H1 (cell line): ENCODE results near the gene PDPK1. TPM values are rescaled to one million over a fixed set of nuclear protein-coding genes. Genes with fewer than 3 reads are reported as not detected.

Experiments used
- CTCF ChIA-PET: fragments of 300-600 bp; sonication (Branson Sonifier 250); formaldehyde crosslinking; loops from one replicate; lab custom pipeline; 2021; ENCODE audit not compliant: partially characterized antibody; lab: Charles Lee
- POLR2A ChIA-PET: fragments of 300-600 bp; sonication (Branson Sonifier 250); formaldehyde crosslinking; loops from one replicate; lab custom pipeline; 2021; ENCODE audit warnings: inconsistent platforms; ENCODE audit not compliant: partially characterized antibody; lab: Charles Lee
- DNase-seq, 2 experiments: peaks; one replicate each; pipeline versions ENCODE4 v3.0.0 to v3.0.0-alpha.2; 2010 to 2022; ENCODE audit warnings: low spot score in 2 of 2, low read depth in 1 of 2, mixed read lengths in 1 of 2
- FAIRE-seq: peaks from 2 replicates; lab custom pipeline; 2011; peaks lifted over from hg19 to GRCh38; lab: Jason Lieb, UNC
- H2AFZ ChIP-seq: 2 replicates; pipeline ENCODE4 v1.8.1; 2012; ENCODE audit warnings: low read length, inconsistent platforms
- H2AK5ac ChIP-seq: 2 replicates; pipeline ENCODE4 v1.6.1; 2013; ENCODE audit warnings: low read depth, low read length
- H2BK120ac ChIP-seq: replicated peaks from 2 replicates; pipeline ENCODE3; 2013; ENCODE audit warnings: low read depth, low read length, inconsistent platforms
- H2BK12ac ChIP-seq: 2 replicates; pipeline ENCODE4 v1.6.1; 2013; ENCODE audit warnings: low read depth, low read length
- H2BK15ac ChIP-seq: 2 replicates; pipeline ENCODE4 v1.6.1; 2013; ENCODE audit warnings: low read length
- H2BK20ac ChIP-seq: 2 replicates; pipeline ENCODE4 v1.6.1; 2013; ENCODE audit warnings: low read length
- H2BK5ac ChIP-seq: 2 replicates; pipeline ENCODE4 v1.6.1; 2013; ENCODE audit warnings: low read depth, low read length
- H3K14ac ChIP-seq: 2 replicates; pipeline ENCODE4 v1.6.1; 2013; ENCODE audit warnings: inconsistent platforms; ENCODE audit not compliant: insufficient read length
- H3K18ac ChIP-seq: 2 replicates; pipeline ENCODE4 v1.6.1; 2013; ENCODE audit warnings: low read length; ENCODE audit errors: extremely low read depth
- H3K23ac ChIP-seq: 2 replicates; pipeline ENCODE4 v1.6.1; 2013; ENCODE audit warnings: inconsistent platforms; ENCODE audit not compliant: insufficient read length
- H3K23me2 ChIP-seq: 2 replicates; pipeline ENCODE4 v1.6.1; 2013; ENCODE audit warnings: low read depth, low read length
- H3K27ac ChIP-seq: 2 replicates; pipeline ENCODE4 v1.6.1; 2011; ENCODE audit warnings: low read depth, low read length, inconsistent platforms
- H3K27me3 ChIP-seq, 4 experiments: replicated peaks in 1 of 4; 1 replicate in 1 of 4; 2 replicates in 3 of 4; pipeline versions ENCODE4 v1.6.1 to v1.8.1; 2011 to 2013; ENCODE audit warnings: low read length in 3 of 4, mild to moderate bottlenecking in 3 of 4, inconsistent platforms in 2 of 4, mixed read lengths in 2 of 4, moderate library complexity in 1 of 4; ENCODE audit not compliant: control insufficient read depth in 3 of 4, insufficient read depth in 3 of 4; ENCODE audit errors: extremely low read depth in 1 of 4
- H3K36me3 ChIP-seq, 4 experiments: 2 replicates each; pipeline versions ENCODE4 v1.6.1 to v1.8.1; 2011 to 2013; ENCODE audit warnings: mild to moderate bottlenecking in 4 of 4, low read length in 3 of 4, moderate library complexity in 2 of 4, control low read depth in 1 of 4, inconsistent platforms in 1 of 4; ENCODE audit not compliant: insufficient read depth in 4 of 4, control insufficient read depth in 2 of 4
- H3K4ac ChIP-seq: replicated peaks from 2 replicates; pipeline ENCODE3; 2013; ENCODE audit warnings: low read length, low read depth, mixed read lengths, inconsistent platforms; ENCODE audit not compliant: insufficient read length
- H3K4me1 ChIP-seq, 4 experiments: replicated peaks in 1 of 4; 1 replicate in 1 of 4; 2 replicates in 3 of 4; pipeline versions ENCODE4 v1.6.1 to v1.8.1; 2011 to 2013; ENCODE audit warnings: low read length in 3 of 4, inconsistent platforms in 2 of 4, mixed read lengths in 1 of 4; ENCODE audit not compliant: insufficient read depth in 4 of 4, control insufficient read depth in 3 of 4
- H3K4me2 ChIP-seq, 2 experiments: 2 replicates each; pipeline versions ENCODE4 v1.6.1 to v1.8.1; 2011 to 2013; ENCODE audit warnings: low read depth in 2 of 2, low read length in 2 of 2, control low read depth in 1 of 2, inconsistent platforms in 1 of 2, mild to moderate bottlenecking in 1 of 2; ENCODE audit not compliant: insufficient read depth in 1 of 2
- H3K4me3 ChIP-seq, 4 experiments: fragments of 200-600, 300-600 bp in 1 of 4; sonication (generic), shearing (Covaris generic), sonication (Bioruptor Twin) in 1 of 4; 2 replicates each; pipeline versions ENCODE4 v1.5.1 to v1.8.1; 2011 to 2016; ENCODE audit warnings: low read length in 4 of 4, low read depth in 3 of 4, control low read depth in 2 of 4, inconsistent platforms in 2 of 4, mild to moderate bottlenecking in 2 of 4, mixed read lengths in 1 of 4, moderate library complexity in 1 of 4; ENCODE audit not compliant: insufficient read depth in 2 of 4; ENCODE audit errors: extremely low read depth in 1 of 4
- H3K56ac ChIP-seq: replicated peaks from 2 replicates; pipeline ENCODE3; 2013; ENCODE audit warnings: low read depth, mild to moderate bottlenecking, mixed read lengths, low read length, inconsistent platforms; ENCODE audit not compliant: insufficient read length
- H3K79me1 ChIP-seq: 2 replicates; pipeline ENCODE4 v1.6.1; 2013; ENCODE audit warnings: low read depth, low read length, control low read depth
- H3K79me2 ChIP-seq, 2 experiments: 2 replicates each; pipeline versions ENCODE4 v1.6.1 to v1.8.1; 2012 to 2013; ENCODE audit warnings: low read length in 2 of 2, mild to moderate bottlenecking in 2 of 2, inconsistent platforms in 1 of 2; ENCODE audit not compliant: insufficient read depth in 2 of 2, control insufficient read depth in 1 of 2
- H3K9ac ChIP-seq, 4 experiments: replicated peaks in 1 of 4; 1 replicate in 1 of 4; 2 replicates in 3 of 4; pipeline versions ENCODE4 v1.6.1 to v1.8.1; 2011 to 2013; ENCODE audit warnings: low read depth in 3 of 4, low read length in 3 of 4, control low read depth in 2 of 4, mild to moderate bottlenecking in 2 of 4, moderate library complexity in 2 of 4, inconsistent platforms in 1 of 4; ENCODE audit errors: extremely low read depth in 1 of 4
- H3K9me3 ChIP-seq, 2 experiments: 2 replicates each; pipeline versions ENCODE4 v1.6.1 to v1.8.1; 2012 to 2013; ENCODE audit warnings: mild to moderate bottlenecking in 2 of 2, moderate library complexity in 2 of 2, control low read depth in 1 of 2, inconsistent platforms in 1 of 2, low read depth in 1 of 2, low read length in 1 of 2, mixed read lengths in 1 of 2; ENCODE audit not compliant: insufficient read depth in 2 of 2
- H4K20me1 ChIP-seq, 2 experiments: replicated peaks in 1 of 2; 2 replicates each; pipeline versions ENCODE3 to v1.8.1; 2011 to 2013; ENCODE audit warnings: inconsistent platforms in 2 of 2, low read length in 2 of 2, mild to moderate bottlenecking in 1 of 2; ENCODE audit not compliant: insufficient read depth in 2 of 2, control insufficient read depth in 1 of 2
- H4K5ac ChIP-seq: 2 replicates; pipeline ENCODE4 v1.6.1; 2013; ENCODE audit warnings: low read length, low read depth, mixed read lengths, inconsistent platforms; ENCODE audit not compliant: insufficient read length
- H4K8ac ChIP-seq: 2 replicates; pipeline ENCODE4 v1.8.0; 2013; ENCODE audit warnings: mild to moderate bottlenecking, moderate library complexity, low read length, inconsistent platforms; ENCODE audit not compliant: insufficient read depth; ENCODE audit errors: extremely low read depth
- H4K91ac ChIP-seq: replicated peaks from 2 replicates; pipeline ENCODE3; 2013; ENCODE audit warnings: low read length, mixed read lengths, inconsistent platforms; ENCODE audit not compliant: insufficient read length
- CEBPB ChIP-seq: IDR thresholded peaks from 2 replicates; pipeline ENCODE4 v1.6.1; 2012; ENCODE audit warnings: low read depth, low read length
- RXRA ChIP-seq: IDR thresholded peaks from 2 replicates; pipeline ENCODE4 v1.6.1; 2011; ENCODE audit warnings: low read depth, mild to moderate bottlenecking, low read length, moderate library complexity; ENCODE audit not compliant: insufficient read depth
- WGBS, 2 experiments: shearing (Covaris generic) in 1 of 2; methylation state at CpG; one replicate each; pipeline versions ENCODE4 v1.1.6 to v1.1.7; 2013 to 2015; ENCODE audit warnings: low lambda C conversion rate in 2 of 2, mixed read lengths in 2 of 2, inconsistent platforms in 1 of 2, low coverage in 1 of 2, missing lambda C conversion rate in 1 of 2; ENCODE audit not compliant: insufficient replicate concordance in 2 of 2, insufficient coverage in 1 of 2, insufficient read length in 1 of 2; ENCODE audit errors: extremely low coverage in 1 of 2, missing lambda C conversion rate in 1 of 2; 5-methylcytosine and 5-hydroxymethylcytosine counted together
- polyA plus RNA-seq, 7 experiments: library from polyadenylated mRNA; depleted of rRNA in 3 of 7; stranded (reverse) in 5 of 7; unstranded in 2 of 7; fragments of >200 nt in 5 of 7; fragments of 200-250 nt in 2 of 7; gene quantifications; 1 replicate in 5 of 7; 2 replicates in 1 of 7; 4 replicates in 1 of 7; pipeline versions ENCODE4 v1.2.1 to v1.2.3, GENCODE V29; 2011 to 2013; ENCODE audit warnings: missing spikeins in 2 of 7, mixed read lengths in 2 of 7
- total RNA-seq: library from RNA; stranded (reverse); fragmentation: NEBNext Ultra II Directional; extraction: Animal tissue kit (Norgen Biotek cat#: 25700); gene quantifications from 2 replicates; pipeline ENCODE4 v1.2.1, GENCODE V29; 2021

The PDPK1 gene
- total and polyA plus RNA-seq, 2 of the 8 experiments (the other 6 are each of a cell fraction or from before 2014, with no cell fraction given) = 17.1 to 27.8 TPM

DNA sequence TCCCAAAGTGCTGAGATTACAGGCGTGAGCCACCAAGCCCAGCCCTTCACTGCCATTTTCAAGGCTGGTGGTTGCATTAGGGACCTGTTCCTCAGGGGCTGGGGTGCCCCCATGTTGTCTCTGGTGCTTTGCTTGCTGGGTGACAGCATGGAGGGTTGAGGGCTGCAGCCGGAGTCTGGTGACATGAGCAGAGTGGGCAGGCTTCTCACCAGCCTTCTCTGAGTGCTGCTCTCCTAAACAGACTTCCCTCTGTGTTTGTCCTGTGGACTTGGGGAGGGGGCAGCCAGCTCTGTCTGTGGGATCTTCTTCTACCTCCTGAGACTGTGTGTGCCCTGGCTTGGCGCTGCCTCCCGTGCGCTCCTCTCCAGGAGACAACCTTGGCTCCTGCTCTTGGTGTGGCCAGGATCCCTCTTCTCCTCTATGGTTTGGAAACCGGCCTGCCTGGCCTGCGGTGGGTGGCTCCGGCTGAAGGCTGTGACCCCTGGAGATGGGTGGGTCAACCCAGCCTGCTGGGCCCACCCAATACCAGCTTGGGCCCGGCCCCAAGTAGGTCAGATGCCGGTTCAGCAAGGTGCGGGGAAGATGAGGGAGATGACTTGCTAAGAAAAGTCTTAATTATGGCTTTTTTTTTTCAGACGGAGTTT is 72.1 kb downstream of the PDPK1 start:
- ChIA-PET CTCF (no interaction called here), POLR2A (no interaction called here)
- Histone ChIP-seq H3K27ac (no peak overlapping the region), H2AK5ac (no peak overlapping the region), H3K9me3 (no peaks in the 10 kb centered on the region), H2BK5ac (no peak overlapping the region), H3K36me3 (peaks cover 7 to 21% (median 13%) of the 10 kb centered on the region in 4 experiments), H4K5ac (no peak overlapping the region), H3K56ac (no peak overlapping the region), H3K4me2 (no peak overlapping the region), H3K4ac (no peak overlapping the region), H2BK120ac (no peak overlapping the region), H2BK12ac (no peak overlapping the region), H3K79me2 (peaks cover 0 to 31% of the 10 kb centered on the region in 2 experiments; a peak in 3 of 4 replicates), H3K23ac (no peak overlapping the region), H4K91ac (no peak overlapping the region), H2BK20ac (no peak overlapping the region), H3K18ac (no peak overlapping the region), H3K9ac (no peak overlapping the region), H3K4me1 (peaks cover 0 to 2% (median 0%) of the 10 kb centered on the region in 4 experiments; a peak in 1 of 7 replicates), H4K8ac (no peak overlapping the region), H3K23me2 (no peaks in the 10 kb centered on the region), H3K4me3 (no peak overlapping the region), H3K79me1 (peaks cover 6% of the 10 kb centered on the region; the same call in 1 of the 2 replicates), H3K14ac (no peak overlapping the region), H2AFZ (no peak overlapping the region), H2BK15ac (no peak overlapping the region), H3K27me3 (no peaks in the 10 kb centered on the region), H4K20me1 (peaks cover 0 to 7% of the 10 kb centered on the region in 2 experiments)
- TF ChIP-seq CEBPB = no peak
- no peak for TF ChIP-seq RXRA
- DNase-seq = no peak
- WGBS, 2 experiments = 96% methylated on average over 11 of the region's 12 CpGs; no CpG with 5 or more reads in 1 of the 2 experiments
- no peak for FAIRE-seq
